Activated T-helper 1 cell treated with anti-CD3 and anti-CD28 coated beads, Interleukin-12 subunit alpha, Interleukin-12 subunit beta, Interleukin-2, Interleukin-4 antibody, amounts not matched to agents 30 ng/mL and 10 ng/mL and 1 ng/mL, durations not matched to agents 14 hours and 24 hours and 36 hours (primary cell): ENCODE measurements around the gene ZFPL1. TPM values are rescaled to one million over a fixed set of nuclear protein-coding genes. Genes with fewer than 3 reads are reported as not detected.
A peak's percentile ranks its signal among the peaks of the same experiment; 100 is the strongest.

Experiments used
- DNase-seq: peaks from one replicate; pipeline ENCODE4 v3.0.0; 2021; ENCODE audit warnings: low spot score
- H3K27ac Mint-ChIP-seq: one replicate; pipeline ENCODE4 v1.8.0; 2021; ENCODE audit warnings: mild to moderate bottlenecking, mixed read lengths
- H3K27me3 Mint-ChIP-seq: one replicate; pipeline ENCODE4 v1.8.0; 2022; ENCODE audit warnings: mild to moderate bottlenecking, moderate library complexity, mixed read lengths; ENCODE audit not compliant: insufficient read depth
- H3K36me3 Mint-ChIP-seq: one replicate; pipeline ENCODE4 v1.8.0; 2021; ENCODE audit warnings: low read depth, mixed read lengths
- H3K4me1 Mint-ChIP-seq: one replicate; pipeline ENCODE4 v1.8.0; 2021; ENCODE audit warnings: low read depth, mixed read lengths
- H3K4me3 Mint-ChIP-seq: one replicate; pipeline ENCODE4 v1.8.0; 2021; ENCODE audit warnings: mild to moderate bottlenecking, moderate library complexity, mixed read lengths
- H3K9me3 Mint-ChIP-seq: one replicate; pipeline ENCODE4 v1.8.0; 2021; ENCODE audit warnings: mixed read lengths
- intact Hi-C: fragments of 100-400 bp; cut with micrococcal nuclease; formaldehyde crosslinking; loops from one replicate; pipeline ENCODE4 v1.15.1; 2024
- total RNA-seq: library from RNA; stranded (reverse); gene quantifications from 2 replicates; pipeline ENCODE4 v1.2.3, GENCODE V29; 2022

The ZFPL1 gene
- total RNA-seq, 1 donor from 2014 or later, result 31.9 TPM

DNA sequence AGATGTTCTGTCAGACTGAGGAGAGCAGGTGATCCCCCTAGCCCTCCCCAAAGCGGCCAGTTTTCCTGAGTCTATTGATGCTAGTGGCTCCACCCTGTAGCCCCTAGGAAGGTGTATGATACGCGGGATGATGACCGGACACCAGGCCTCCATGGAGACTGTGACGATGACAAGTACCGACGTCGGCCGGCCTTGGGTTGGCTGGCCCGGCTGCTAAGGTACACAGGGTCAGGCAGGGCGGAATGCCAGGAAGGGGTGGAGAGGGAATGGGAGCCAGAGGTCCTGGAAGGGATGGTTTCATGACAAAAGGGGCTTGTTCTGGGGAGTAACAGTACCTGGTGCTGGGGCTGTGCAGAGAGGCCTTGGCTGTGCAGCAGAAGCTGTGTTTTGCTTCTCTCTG lies 3.2 kb downstream of the ZFPL1 start:
- no peak overlapping the region for H3K4me3 Mint-ChIP-seq
- intact Hi-C loops, result no loop called here
- no peak for DNase-seq
- H3K36me3 Mint-ChIP-seq, result peaks cover 29% of the 10 kb centered on the region
- H3K27me3 Mint-ChIP-seq, result no peaks in the 10 kb centered on the region
- H3K27ac Mint-ChIP-seq, result no peak overlapping the region
- H3K9me3 Mint-ChIP-seq, result no peaks in the 10 kb centered on the region
- peaks cover 37% of the 10 kb centered on the region for H3K4me1 Mint-ChIP-seq

DNA sequence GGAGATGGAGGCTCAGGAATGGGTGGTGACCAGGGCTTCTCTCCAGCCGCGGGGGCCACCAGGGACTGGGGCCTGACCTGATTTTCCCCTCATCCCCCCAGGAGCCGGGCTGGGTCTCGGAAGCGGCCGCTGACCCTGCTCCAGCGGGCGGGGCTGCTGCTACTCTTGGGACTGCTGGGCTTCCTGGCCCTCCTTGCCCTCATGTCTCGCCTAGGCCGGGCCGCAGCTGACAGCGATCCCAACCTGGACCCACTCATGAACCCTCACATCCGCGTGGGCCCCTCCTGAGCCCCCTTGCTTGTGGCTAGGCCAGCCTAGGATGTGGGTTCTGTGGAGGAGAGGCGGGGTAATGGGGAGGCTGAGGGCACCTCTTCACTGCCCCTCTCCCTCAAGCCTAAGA lies 3.8 kb downstream of the ZFPL1 start:
- Mint-ChIP-seq H3K36me3 (peaks cover 26% of the 10 kb centered on the region), H3K27ac (no peak overlapping the region), H3K9me3 (no peaks in the 10 kb centered on the region), H3K4me1 (peaks cover 31% of the 10 kb centered on the region), H3K27me3 (no peaks in the 10 kb centered on the region), H3K4me3 (no peak overlapping the region)
- intact Hi-C loops, result no loop called here
- DNase-seq, result no peak

DNA sequence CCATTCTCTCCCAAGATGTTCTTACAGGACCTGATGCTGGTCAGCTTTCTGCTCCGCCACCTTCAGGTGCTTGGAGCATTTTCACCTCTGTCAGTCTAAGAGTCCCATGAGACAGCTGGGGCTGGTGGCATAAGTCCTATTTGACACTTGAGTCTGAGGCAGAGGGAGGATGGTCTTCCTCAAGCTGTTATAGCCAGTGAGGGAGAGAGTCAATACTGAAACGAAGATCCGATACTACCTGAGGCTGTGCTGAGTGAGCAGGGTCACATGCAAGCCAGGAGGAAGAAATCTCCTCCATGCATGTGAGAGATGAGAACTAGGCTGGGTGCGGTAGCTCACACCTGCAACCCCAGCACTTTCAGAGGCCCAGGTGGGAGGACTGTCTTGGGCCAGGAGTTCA lies 5.6 kb downstream of the ZFPL1 start:
- H3K4me1 Mint-ChIP-seq, result peaks cover 13% of the 10 kb centered on the region
- H3K9me3 Mint-ChIP-seq, result no peaks in the 10 kb centered on the region
- H3K4me3 Mint-ChIP-seq, result no peak overlapping the region
- no peak for DNase-seq
- H3K36me3 Mint-ChIP-seq, result peaks cover 22% of the 10 kb centered on the region
- no peaks in the 10 kb centered on the region for H3K27me3 Mint-ChIP-seq
- H3K27ac Mint-ChIP-seq, result no peak overlapping the region
- intact Hi-C loops, result no loop called here

DNA sequence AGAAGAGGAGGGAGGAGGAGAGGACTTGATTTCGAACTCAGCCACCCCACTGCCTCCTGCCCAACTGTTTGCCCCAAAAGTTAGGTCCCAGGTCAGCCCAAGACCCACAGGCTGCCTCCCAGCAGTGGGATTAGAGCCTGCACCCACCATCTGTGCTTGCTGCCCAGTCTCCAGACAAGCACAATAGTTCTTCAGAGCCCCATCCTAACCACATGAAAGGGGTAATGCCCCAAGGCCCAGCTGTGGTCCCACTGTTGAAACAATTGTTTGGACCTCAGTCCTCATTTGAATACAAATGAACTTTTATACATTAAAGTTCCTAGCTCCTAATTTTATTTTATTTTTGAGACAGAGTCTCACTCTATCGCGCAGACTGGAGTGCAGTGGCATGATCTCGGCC lies 6.6 kb downstream of the ZFPL1 start:
- H3K4me3 Mint-ChIP-seq, result no peak overlapping the region
- no peaks in the 10 kb centered on the region for H3K9me3 Mint-ChIP-seq
- peaks cover 21% of the 10 kb centered on the region for H3K36me3 Mint-ChIP-seq
- no peak overlapping the region for H3K27ac Mint-ChIP-seq
- H3K4me1 Mint-ChIP-seq, result peaks cover 5% of the 10 kb centered on the region
- no peaks in the 10 kb centered on the region for H3K27me3 Mint-ChIP-seq
- intact Hi-C loops, result no loop called here
- DNase-seq, result no peak

DNA sequence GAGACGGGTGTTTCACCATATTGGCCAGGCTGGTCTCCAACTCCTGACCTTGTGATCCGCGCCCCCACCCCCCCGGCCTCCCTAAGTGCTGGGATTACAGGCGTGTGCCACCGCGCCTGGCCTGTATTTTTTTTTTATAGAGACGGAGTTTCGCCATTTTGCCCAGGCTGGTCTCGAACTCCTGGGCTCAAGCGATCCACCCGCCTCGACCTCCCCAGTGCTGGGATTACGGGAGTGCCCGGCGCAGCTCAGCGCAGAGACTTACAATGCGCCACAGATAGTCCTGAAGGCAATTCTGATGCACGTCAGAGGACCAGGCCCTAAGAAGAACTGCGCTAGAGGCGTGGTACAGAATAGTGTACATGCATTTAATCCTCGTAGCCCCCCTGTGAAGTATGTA lies 11.4 kb downstream of the ZFPL1 start:
- peak overlapping the region; percentile 94 for H3K27ac Mint-ChIP-seq
- intact Hi-C loops, result no loop called here
- DNase-seq, result no peak
- peaks cover 5% of the 10 kb centered on the region for H3K36me3 Mint-ChIP-seq
- H3K4me1 Mint-ChIP-seq, result peaks cover 11% of the 10 kb centered on the region
- no peaks in the 10 kb centered on the region for H3K9me3 Mint-ChIP-seq
- H3K27me3 Mint-ChIP-seq, result no peaks in the 10 kb centered on the region
- peak overlapping the region; percentile 91 for H3K4me3 Mint-ChIP-seq

DNA sequence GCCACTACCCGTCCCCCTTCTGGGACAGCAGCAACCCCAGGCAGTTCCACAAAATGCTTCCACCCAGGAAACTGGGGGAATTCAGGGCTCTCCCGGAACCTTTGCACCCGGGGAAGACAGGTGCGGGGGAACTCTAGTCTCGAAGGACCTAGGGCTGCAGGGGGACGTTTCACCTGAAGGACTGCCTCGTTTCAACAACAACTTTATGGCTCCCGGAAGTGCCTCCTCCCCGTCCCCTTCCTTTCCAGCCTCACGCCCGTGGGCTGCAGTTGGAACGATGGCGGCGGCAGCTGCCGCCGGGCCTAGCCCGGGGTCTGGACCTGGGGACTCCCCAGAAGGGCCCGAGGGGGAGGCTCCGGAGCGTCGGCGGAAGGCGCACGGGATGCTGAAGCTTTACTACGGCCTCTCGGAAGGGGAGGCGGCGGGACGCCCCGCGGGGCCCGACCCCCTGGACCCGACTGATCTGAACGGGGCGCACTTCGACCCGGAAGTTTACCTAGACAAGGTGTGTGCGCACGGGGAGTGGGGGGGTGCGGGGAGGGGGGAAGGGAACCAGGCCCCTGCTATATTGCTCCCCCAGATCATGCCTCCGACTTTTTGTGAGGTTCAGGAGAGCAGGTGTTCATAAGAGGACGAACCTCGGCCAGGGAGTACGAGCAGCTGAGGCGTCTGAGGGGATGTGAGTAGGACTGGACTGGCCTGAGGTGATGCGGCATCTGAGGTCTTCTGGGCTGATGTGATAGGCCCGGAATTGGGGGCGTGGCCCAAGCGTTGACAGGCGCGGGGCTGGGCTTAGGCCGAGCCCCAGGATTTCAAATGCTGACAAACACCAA lies 12.2 kb downstream of the ZFPL1 start, which contains the start of gene VPS51:
VPS51 (plus strand) TSS at position 241 of the 833 bp plus-strand sequence; CDS start at position 278, 37 bp downstream.
- Mint-ChIP-seq H3K27me3 (no peaks in the 10 kb centered on the region), H3K4me1 (peaks cover 11% of the 10 kb centered on the region), H3K36me3 (peaks cover 5% of the 10 kb centered on the region), H3K4me3 (peak within 1 kb of the TSS; percentile 91), H3K27ac (peak within 1 kb of the TSS; percentile 94), H3K9me3 (no peaks in the 10 kb centered on the region)
- DNase-seq, result peak; percentile 80
- intact Hi-C loops, result loop anchor here (1.0 kb wide), 9 partner anchors 12 to 179 kb away; partner anchors contain the start of genes ARL2, ATG2A, CDCA5 and FAU

DNA sequence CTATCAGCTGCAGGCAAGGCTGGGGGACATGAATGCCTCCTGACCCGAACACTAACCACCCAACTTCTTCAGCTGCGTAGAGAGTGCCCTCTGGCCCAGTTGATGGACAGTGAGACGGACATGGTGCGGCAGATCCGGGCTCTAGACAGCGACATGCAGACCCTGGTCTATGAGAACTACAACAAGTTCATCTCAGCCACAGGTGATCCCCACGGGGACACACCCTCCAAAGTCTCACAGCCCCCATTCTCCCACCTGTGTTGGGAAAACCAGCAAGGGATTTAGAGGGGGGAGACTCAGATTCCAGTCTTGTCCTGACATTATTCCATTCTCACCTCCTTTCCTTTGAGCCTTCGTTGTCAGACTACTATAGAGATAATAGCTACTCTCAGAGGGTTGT lies 12.9 kb downstream of the ZFPL1 start:
- intact Hi-C loops, result loop anchor here (1.0 kb wide), 9 partner anchors 13 to 180 kb away; partner anchors contain the start of genes ARL2, ATG2A, CDCA5 and FAU
- Mint-ChIP-seq H3K9me3 (no peaks in the 10 kb centered on the region), H3K4me1 (peaks cover 11% of the 10 kb centered on the region), H3K36me3 (peaks cover 5% of the 10 kb centered on the region), H3K27me3 (no peaks in the 10 kb centered on the region), H3K4me3 (peak overlapping the region; percentile 91), H3K27ac (no peak overlapping the region)
- DNase-seq, result no peak

DNA sequence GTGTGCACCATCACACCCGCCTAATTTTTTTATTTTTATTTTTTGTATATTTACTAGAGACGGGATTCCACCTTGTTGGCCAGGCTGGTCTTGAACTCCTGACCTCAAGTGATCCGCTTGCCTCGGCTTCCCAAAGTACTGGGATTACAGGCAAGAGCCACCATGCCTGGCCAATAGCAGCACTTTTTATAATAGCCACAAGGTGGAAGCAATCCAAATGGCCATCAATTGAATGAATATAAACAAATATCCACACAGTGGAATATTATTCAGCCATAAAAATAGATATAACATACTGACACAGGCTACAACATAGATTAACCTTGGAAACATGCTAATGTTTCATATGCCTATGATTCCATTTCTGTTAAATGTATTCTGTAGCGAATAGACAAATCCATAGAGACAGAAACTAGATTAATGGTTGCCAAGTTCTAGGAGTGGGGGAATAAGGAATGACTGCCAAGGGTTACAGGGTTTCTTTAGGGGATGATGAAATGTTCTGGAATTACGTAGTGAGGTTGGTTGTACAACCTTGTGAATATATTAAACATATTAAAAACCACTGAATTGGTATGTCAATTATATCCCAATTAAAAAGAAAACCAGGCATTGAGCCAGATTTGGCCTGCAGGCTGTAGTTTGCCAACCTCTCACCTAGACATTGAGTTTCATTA lies 16.8 kb downstream of the ZFPL1 start:
- Mint-ChIP-seq H3K4me1 (peaks cover 19% of the 10 kb centered on the region), H3K36me3 (peaks cover 16% of the 10 kb centered on the region), H3K27ac (no peak overlapping the region), H3K4me3 (no peak overlapping the region), H3K27me3 (no peaks in the 10 kb centered on the region), H3K9me3 (no peaks in the 10 kb centered on the region)
- intact Hi-C loops, result no loop called here
- DNase-seq, result no peak

DNA sequence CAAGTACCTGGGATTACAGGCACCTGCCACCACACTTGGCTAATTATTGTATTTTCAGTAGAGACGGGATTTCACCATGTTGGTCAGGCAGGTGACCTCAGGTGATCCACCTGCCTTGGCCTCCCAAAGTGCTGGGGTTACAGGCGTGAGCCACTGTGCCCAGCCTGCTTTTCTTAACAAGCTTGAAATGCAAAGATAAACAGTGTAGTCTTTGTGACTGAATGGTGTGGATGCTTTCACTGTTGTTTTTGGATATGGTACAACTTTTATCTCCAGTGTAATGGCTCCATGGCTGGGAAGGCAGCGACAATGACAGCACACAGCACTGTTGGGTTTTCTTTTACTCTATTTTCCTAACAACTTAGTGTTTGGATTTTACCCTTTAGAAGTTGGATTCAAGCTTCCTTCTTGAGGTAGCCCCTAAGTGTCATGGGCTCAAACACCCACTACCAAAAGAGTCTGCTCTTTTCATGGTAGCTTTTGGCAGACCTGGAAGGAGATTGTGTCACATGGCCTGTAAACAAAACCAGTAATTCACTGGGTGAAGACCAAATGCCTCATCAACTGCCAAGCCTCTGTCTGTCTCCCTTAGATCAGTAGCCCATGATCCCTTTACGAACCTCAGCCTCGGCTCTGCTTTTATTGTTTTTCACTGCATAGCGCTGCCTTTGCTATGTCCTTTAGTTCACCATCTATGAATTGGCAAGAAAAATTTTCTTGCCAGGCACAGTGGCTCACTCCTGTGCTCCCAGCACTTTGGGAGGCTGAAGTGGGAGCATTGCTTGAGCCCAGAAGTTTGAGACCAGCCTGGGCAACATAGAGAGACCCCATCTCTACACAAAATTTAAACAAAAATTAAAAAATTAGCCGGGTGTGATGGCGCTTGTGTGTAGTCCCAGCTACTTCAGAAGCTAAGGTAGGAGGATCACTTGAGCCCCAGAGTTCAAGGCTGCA lies 18.4 kb downstream of the ZFPL1 start:
- H3K4me1 Mint-ChIP-seq, result peaks cover 16% of the 10 kb centered on the region
- no peaks in the 10 kb centered on the region for H3K27me3 Mint-ChIP-seq
- intact Hi-C loops, result no loop called here
- no peak overlapping the region for H3K4me3 Mint-ChIP-seq
- H3K36me3 Mint-ChIP-seq, result peaks cover 19% of the 10 kb centered on the region
- H3K27ac Mint-ChIP-seq, result no peak overlapping the region
- H3K9me3 Mint-ChIP-seq, result no peaks in the 10 kb centered on the region
- DNase-seq, result no peak

DNA sequence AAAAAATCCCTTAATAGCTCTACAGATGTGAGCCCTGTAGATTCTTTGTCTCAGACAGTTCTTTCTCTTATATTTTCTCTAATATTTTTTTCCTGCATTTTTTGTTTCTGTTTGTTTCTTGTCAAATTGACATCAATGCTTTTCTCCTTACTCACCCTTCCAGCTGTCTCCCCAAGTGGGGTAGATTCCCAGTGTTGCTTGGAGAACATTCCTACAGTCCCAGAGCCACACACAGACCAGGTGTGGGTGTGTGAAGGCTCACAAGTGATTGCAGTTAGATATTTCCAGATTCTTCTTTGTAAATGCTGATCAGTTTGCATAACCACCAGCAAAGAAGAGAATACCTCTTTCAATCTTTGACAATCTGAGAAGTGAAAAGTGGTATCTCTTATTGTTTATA lies 19.5 kb downstream of the ZFPL1 start:
- Mint-ChIP-seq H3K36me3 (peaks cover 17% of the 10 kb centered on the region), H3K4me3 (no peak overlapping the region), H3K9me3 (no peaks in the 10 kb centered on the region), H3K4me1 (peaks cover 16% of the 10 kb centered on the region), H3K27ac (no peak overlapping the region), H3K27me3 (no peaks in the 10 kb centered on the region)
- no peak for DNase-seq
- intact Hi-C loops, result no loop called here

DNA sequence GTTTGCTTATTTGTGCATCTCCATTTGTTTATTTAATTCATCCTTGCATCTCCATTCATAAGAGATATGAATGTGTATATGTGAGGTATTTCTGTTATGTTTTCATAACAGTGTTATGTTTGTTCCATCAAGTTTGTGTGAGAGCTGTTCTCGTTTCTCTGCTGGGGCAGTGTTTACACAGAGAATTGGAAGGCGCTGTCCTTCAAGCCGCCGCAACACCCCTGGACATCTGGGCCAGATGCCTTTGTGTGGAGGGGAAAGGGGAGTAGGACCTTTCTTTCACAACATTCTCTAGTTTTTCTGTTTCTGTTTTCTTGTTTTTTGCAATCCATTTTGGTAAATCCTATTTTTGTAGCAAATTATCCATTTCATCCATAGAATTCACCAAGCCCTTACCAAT lies 20.6 kb downstream of the ZFPL1 start:
- H3K4me1 Mint-ChIP-seq, result peaks cover 16% of the 10 kb centered on the region
- no peaks in the 10 kb centered on the region for H3K27me3 Mint-ChIP-seq
- DNase-seq, result no peak
- H3K27ac Mint-ChIP-seq, result peak overlapping the region; percentile 42
- H3K9me3 Mint-ChIP-seq, result no peaks in the 10 kb centered on the region
- no peak overlapping the region for H3K4me3 Mint-ChIP-seq
- intact Hi-C loops, result no loop called here
- peaks cover 15% of the 10 kb centered on the region for H3K36me3 Mint-ChIP-seq

DNA sequence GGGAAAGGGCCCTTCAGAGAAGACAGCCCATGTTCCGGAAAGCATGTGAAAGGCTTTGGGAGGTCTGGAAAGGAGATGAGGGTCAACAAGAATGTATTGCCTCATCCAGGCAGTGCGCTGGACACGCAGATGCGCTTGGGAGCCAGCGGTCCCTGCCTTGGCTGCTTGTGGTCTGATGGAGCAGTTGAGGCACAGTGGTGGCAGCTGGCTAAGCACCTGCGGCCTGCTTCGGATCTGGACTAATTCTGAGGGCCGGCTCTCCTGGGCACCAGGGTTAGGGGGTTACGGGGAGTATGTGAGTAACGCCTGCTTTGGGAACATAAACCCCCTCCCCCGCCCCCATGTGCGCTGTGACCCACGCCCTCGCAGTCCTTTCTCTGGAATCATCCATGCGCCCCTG lies 23.1 kb downstream of the ZFPL1 start:
- H3K36me3 Mint-ChIP-seq, result peaks cover 18% of the 10 kb centered on the region
- H3K4me3 Mint-ChIP-seq, result no peak overlapping the region
- H3K27me3 Mint-ChIP-seq, result peaks cover 2% of the 10 kb centered on the region
- peaks cover 36% of the 10 kb centered on the region for H3K4me1 Mint-ChIP-seq
- no peaks in the 10 kb centered on the region for H3K9me3 Mint-ChIP-seq
- no peak for DNase-seq
- intact Hi-C loops, result no loop called here
- H3K27ac Mint-ChIP-seq, result no peak overlapping the region
